Caco-2 (cell line): ENCODE measurements around the gene TTC6. TPM values are rescaled to one million over a fixed set of nuclear protein-coding genes. Genes with fewer than 3 reads are reported as not detected.

ENCODE experiments used
- BruUV-seq: library from RNA; stranded (reverse); fragments of 400-500 nt; replicated peaks from 2 replicates; lab custom pipeline; 2021; lab: Mats Ljungman, UMichigan
- CTCF ChIA-PET: fragments of 300-600 bp; sonication (Branson Sonifier 250); formaldehyde crosslinking; loops from one replicate; lab custom pipeline; 2022; ENCODE audit warnings: antibody characterized with exemption; lab: Charles Lee
- POLR2A ChIA-PET: fragments of 300-600 bp; sonication (Branson Sonifier 250); formaldehyde crosslinking; loops from one replicate; lab custom pipeline; 2022; ENCODE audit warnings: antibody characterized with exemption; lab: Charles Lee
- DNase-seq, 2 experiments: peaks; one replicate each; pipeline versions ENCODE4 v3.0.0 to v3.0.0-alpha.2; 2020 to 2022
- H3K27me3 ChIP-seq: replicated peaks from 2 replicates; pipeline ENCODE4 v1.6.0; 2011; ENCODE audit warnings: low read length; ENCODE audit not compliant: control insufficient read depth, insufficient read depth
- H3K36me3 ChIP-seq: 2 replicates; pipeline ENCODE4 v1.5.1; 2011; ENCODE audit warnings: low read length; ENCODE audit not compliant: control insufficient read depth, insufficient read depth
- H3K4me1 ChIP-seq: fragments of 250-450 bp; sonication (Bioruptor Pico); 2 replicates; pipeline ENCODE4 v1.5.1; 2020; ENCODE audit warnings: mild to moderate bottlenecking
- H3K4me3 ChIP-seq: 2 replicates; pipeline ENCODE4 v1.5.1; 2011; ENCODE audit warnings: low read depth, mild to moderate bottlenecking, control low read depth, low read length
- H3K9me3 ChIP-seq: fragments of 250-450 bp; sonication (Bioruptor Pico); 2 replicates; pipeline ENCODE4 v1.5.1; 2020; ENCODE audit warnings: mild to moderate bottlenecking, moderate library complexity
- H3K27ac Mint-ChIP-seq: one replicate; pipeline ENCODE4 v1.8.0; 2022; ENCODE audit warnings: mixed read lengths; ENCODE audit not compliant: unreplicated experiment
- H3K27me3 Mint-ChIP-seq: one replicate; pipeline ENCODE4 v1.8.0; 2022; ENCODE audit warnings: mixed read lengths; ENCODE audit not compliant: insufficient read depth, unreplicated experiment
- H3K36me3 Mint-ChIP-seq: one replicate; pipeline ENCODE4 v1.8.0; 2022; ENCODE audit warnings: mild to moderate bottlenecking, mixed read lengths; ENCODE audit not compliant: insufficient read depth, unreplicated experiment
- H3K4me1 Mint-ChIP-seq: one replicate; pipeline ENCODE4 v1.8.0; 2022; ENCODE audit warnings: low read depth, mixed read lengths; ENCODE audit not compliant: unreplicated experiment
- H3K4me3 Mint-ChIP-seq: one replicate; pipeline ENCODE4 v1.8.0; 2022; ENCODE audit warnings: mild to moderate bottlenecking, moderate library complexity, mixed read lengths; ENCODE audit not compliant: unreplicated experiment
- H3K9me3 Mint-ChIP-seq: one replicate; pipeline ENCODE4 v1.8.0; 2022; ENCODE audit warnings: mixed read lengths; ENCODE audit not compliant: unreplicated experiment
- CTCF ChIP-seq, 2 experiments: fragments of 200-600 bp in 1 of 2; IDR thresholded peaks; 1 replicate in 1 of 2; 2 replicates in 1 of 2; pipeline versions ENCODE4 v1.5.1 to v1.8.0; 2011 to 2022; ENCODE audit warnings: antibody characterized with exemption in 1 of 2, control low read depth in 1 of 2, inconsistent platforms in 1 of 2, low read depth in 1 of 2, low read length in 1 of 2, mild to moderate bottlenecking in 1 of 2, moderate library complexity in 1 of 2; ENCODE audit not compliant: insufficient read depth in 1 of 2, severe bottlenecking in 1 of 2, unreplicated experiment in 1 of 2
- intact Hi-C: fragments of 100-400 bp; cut with micrococcal nuclease; formaldehyde crosslinking; loops from one replicate; pipeline ENCODE4 v1.10.0; 2022; ENCODE audit not compliant: unreplicated experiment
- total RNA-seq: library from RNA; stranded (reverse); gene quantifications from 2 replicates; pipeline ENCODE4 v1.2.3, GENCODE V29; 2022

The TTC6 gene
- total RNA-seq, 1 experiment from 2014 or later: 19.4 TPM

DNA sequence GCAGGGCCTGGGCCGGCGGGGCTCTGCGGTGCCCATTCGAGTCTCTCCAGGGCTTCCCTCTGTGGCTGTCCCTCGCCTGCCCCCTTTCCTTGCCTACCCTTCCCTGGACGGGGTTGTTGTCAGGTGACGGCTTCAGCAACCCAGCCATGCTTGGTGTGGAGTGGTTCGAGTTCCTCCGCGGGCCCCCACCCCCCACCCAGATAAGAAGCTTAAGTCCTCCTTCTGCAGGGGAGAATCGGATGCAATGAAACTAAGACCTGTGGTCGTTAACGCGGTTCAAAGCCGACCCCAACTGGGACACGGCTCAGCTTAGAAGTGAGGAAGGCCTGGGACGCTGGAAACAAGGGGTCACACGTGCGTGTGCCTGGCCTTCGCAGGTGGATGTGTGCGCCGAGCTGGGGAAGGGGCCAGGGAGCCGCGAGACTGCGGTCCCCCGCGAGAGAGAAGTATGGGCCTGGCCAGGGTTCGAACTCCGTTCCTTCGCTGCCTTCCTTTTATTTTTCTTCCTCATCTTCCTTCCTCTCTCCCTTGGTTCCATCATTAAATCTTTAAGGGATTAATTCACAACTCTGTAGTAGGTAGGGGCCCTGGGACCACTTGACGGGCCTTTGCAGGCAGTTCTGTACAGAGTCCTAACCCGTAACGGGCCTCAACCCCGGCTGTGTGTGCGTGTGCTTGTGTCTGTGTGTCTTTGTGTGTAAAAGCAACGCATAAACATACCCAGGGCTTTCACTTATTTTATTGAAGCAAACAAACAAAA, 3.5 kb downstream of the TTC6 start:
- H3K4me1 ChIP-seq: peaks cover 33% of the 10 kb centered on the region
- DNase-seq: no peak
- Mint-ChIP-seq H3K4me1 (peaks cover 13% of the 10 kb centered on the region), H3K4me3 (peak overlapping the region; percentile 65), H3K27ac (peak overlapping the region; percentile 39), H3K27me3 (no peaks in the 10 kb centered on the region), H3K9me3 (no peaks in the 10 kb centered on the region), H3K36me3 (peaks cover 55% of the 10 kb centered on the region)
- no peaks in the 10 kb centered on the region for H3K27me3 ChIP-seq
- intact Hi-C loops: loop anchor here (5.0 kb wide), 1 partner anchor 827 kb away; no protein-coding TSS in a partner anchor
- ChIA-PET POLR2A (no interaction called here), CTCF (no interaction called here)
- BruUV-seq: no TSS peak
- H3K4me3 ChIP-seq: peak overlapping the region; percentile 33
- no peak for TF ChIP-seq CTCF (IDR thresholded peaks at IDR 0.05; ENCODE audit: insufficient read depth in 1 of 2, low read depth in 1 of 2, low read length in 1 of 2, severe bottlenecking in 1 of 2, unreplicated experiment in 1 of 2)
- peaks cover 6% of the 10 kb centered on the region for H3K36me3 ChIP-seq
- no peaks in the 10 kb centered on the region for H3K9me3 ChIP-seq

- no peaks in the 10 kb centered on the region for H3K27me3 ChIP-seq
- H3K27ac Mint-ChIP-seq: peak overlapping the region; percentile 39
Measured at GRCh38 chr14:37599507-37600368, 4.3 kb downstream of the TTC6 start.

More at GRCh38 chr14:37599507-37600368, 4.3 kb downstream of the TTC6 start:
- ChIA-PET CTCF (no interaction called here), POLR2A (no interaction called here)
- Mint-ChIP-seq H3K36me3 (peaks cover 49% of the 10 kb centered on the region), H3K27me3 (no peaks in the 10 kb centered on the region), H3K4me3 (peak overlapping the region; percentile 65), H3K9me3 (no peaks in the 10 kb centered on the region), H3K4me1 (peaks cover 13% of the 10 kb centered on the region)
- DNase-seq: no peak
- no peak for TF ChIP-seq CTCF (IDR thresholded peaks at IDR 0.05; ENCODE audit: insufficient read depth in 1 of 2, low read depth in 1 of 2, low read length in 1 of 2, severe bottlenecking in 1 of 2, unreplicated experiment in 1 of 2)
- Histone ChIP-seq H3K4me1 (peaks cover 33% of the 10 kb centered on the region), H3K4me3 (peak overlapping the region; percentile 33), H3K36me3 (peaks cover 7% of the 10 kb centered on the region), H3K9me3 (no peaks in the 10 kb centered on the region)
- intact Hi-C loops: loop anchor here (5.0 kb wide), 1 partner anchor 827 kb away; no protein-coding TSS in a partner anchor
- BruUV-seq: no TSS peak
